CD14-positive monocyte (primary cell): ENCODE data around the gene CUBN. TPM values are rescaled to one million over a fixed set of nuclear protein-coding genes. Genes with fewer than 3 reads are reported as not detected.

Experiments used
- DNase-seq, 3 donors: peaks; one replicate each; pipeline ENCODE4 v3.0.0-alpha.2; 2011 to 2022
- H2AFZ ChIP-seq: 2 replicates; pipeline ENCODE4 v1.6.0; 2012; ENCODE audit warnings: mild to moderate bottlenecking, low read depth, low read length, inconsistent platforms; ENCODE audit not compliant: insufficient read depth, poor library complexity, severe bottlenecking
- H3K27ac ChIP-seq, 2 donors: 1 replicate in 1 of 2; 2 replicates in 1 of 2; pipeline ENCODE4 v1.5.1; 2012 to 2013; ENCODE audit warnings: low read length in 2 of 2, control low read depth in 1 of 2, inconsistent platforms in 1 of 2, low read depth in 1 of 2, mild to moderate bottlenecking in 1 of 2
- H3K27me3 ChIP-seq, 2 donors: one replicate each; pipeline versions ENCODE4 v1.6.0 to v1.6.1; 2011 to 2013; ENCODE audit warnings: low read length in 2 of 2; ENCODE audit not compliant: control insufficient read depth in 2 of 2, insufficient read depth in 2 of 2
- H3K36me3 ChIP-seq, 2 donors: replicated peaks in 1 of 2; 1 replicate in 1 of 2; 2 replicates in 1 of 2; pipeline versions ENCODE4 v1.5.1 to v1.6.1; 2012 to 2013; ENCODE audit warnings: low read length in 2 of 2, control low read depth in 1 of 2, inconsistent platforms in 1 of 2, mild to moderate bottlenecking in 1 of 2; ENCODE audit not compliant: insufficient read depth in 2 of 2, control insufficient read depth in 1 of 2
- H3K4me1 ChIP-seq, 2 donors: 1 replicate in 1 of 2; 2 replicates in 1 of 2; pipeline versions ENCODE4 v1.5.1 to v1.6.1; 2012 to 2013; ENCODE audit warnings: low read length in 2 of 2, control low read depth in 1 of 2, inconsistent platforms in 1 of 2, mild to moderate bottlenecking in 1 of 2, moderate library complexity in 1 of 2; ENCODE audit not compliant: insufficient read depth in 2 of 2, control insufficient read depth in 1 of 2
- H3K4me2 ChIP-seq: replicated peaks from 2 replicates; pipeline ENCODE3; 2012; ENCODE audit warnings: low read length, moderate library complexity, mild to moderate bottlenecking; ENCODE audit not compliant: poor library complexity, severe bottlenecking; ENCODE audit errors: extremely low read depth
- H3K4me3 ChIP-seq, 3 experiments: fragments of 200-600 bp in 1 of 3; sonication (generic) in 1 of 3; replicated peaks in 1 of 3; 1 replicate in 2 of 3; 2 replicates in 1 of 3; pipeline ENCODE4 v1.5.1; 2011 to 2013; ENCODE audit warnings: low read length in 3 of 3, mild to moderate bottlenecking in 3 of 3, control low read depth in 2 of 3, low read depth in 2 of 3, inconsistent platforms in 1 of 3, moderate library complexity in 1 of 3
- H3K79me2 ChIP-seq: 2 replicates; pipeline ENCODE4 v1.6.0; 2012; ENCODE audit warnings: mild to moderate bottlenecking, control low read depth, inconsistent platforms, low read length, moderate library complexity; ENCODE audit not compliant: insufficient read depth
- H3K9ac ChIP-seq: 2 replicates; pipeline ENCODE4 v1.6.0; 2017; ENCODE audit warnings: low read length, mild to moderate bottlenecking; ENCODE audit not compliant: insufficient read depth, poor library complexity, severe bottlenecking
- H3K9me3 ChIP-seq, 2 donors: replicated peaks in 1 of 2; 1 replicate in 1 of 2; 2 replicates in 1 of 2; pipeline versions ENCODE4 v1.5.1 to v1.6.1; 2012 to 2013; ENCODE audit warnings: low read length in 2 of 2, control low read depth in 1 of 2; ENCODE audit not compliant: control insufficient read depth in 1 of 2, insufficient read depth in 1 of 2
- H4K20me1 ChIP-seq: 2 replicates; pipeline ENCODE4 v1.6.0; 2012; ENCODE audit warnings: mild to moderate bottlenecking, low read length, control low read depth, moderate library complexity; ENCODE audit not compliant: insufficient read depth
- H3K27ac Mint-ChIP-seq, 7 donors: one replicate each; pipeline ENCODE4 v1.8.0; 2020; ENCODE audit warnings: mild to moderate bottlenecking in 7 of 7, mixed read lengths in 7 of 7, moderate library complexity in 6 of 7, inconsistent platforms in 2 of 7
- H3K27me3 Mint-ChIP-seq, 3 donors: one replicate each; pipeline ENCODE4 v1.8.0; 2021 to 2022; ENCODE audit warnings: low read depth in 3 of 3, mild to moderate bottlenecking in 3 of 3, mixed read lengths in 3 of 3, moderate library complexity in 3 of 3, inconsistent platforms in 1 of 3
- H3K36me3 Mint-ChIP-seq, 2 donors: one replicate each; pipeline ENCODE4 v1.8.0; 2020; ENCODE audit warnings: mixed read lengths in 2 of 2, inconsistent platforms in 1 of 2, mild to moderate bottlenecking in 1 of 2
- H3K4me1 Mint-ChIP-seq: one replicate; pipeline ENCODE4 v1.8.0; 2020; ENCODE audit warnings: mild to moderate bottlenecking, mixed read lengths
- H3K4me3 Mint-ChIP-seq, 2 donors: one replicate each; pipeline ENCODE4 v1.8.0; 2020; ENCODE audit warnings: mild to moderate bottlenecking in 2 of 2, mixed read lengths in 2 of 2, moderate library complexity in 1 of 2
- H3K9me3 Mint-ChIP-seq, 7 donors: one replicate each; pipeline ENCODE4 v1.8.0; 2020 to 2022; ENCODE audit warnings: mixed read lengths in 7 of 7, mild to moderate bottlenecking in 6 of 7, moderate library complexity in 6 of 7, inconsistent platforms in 2 of 7
- WGBS: methylation state at CpG from one replicate; pipeline ENCODE4 v1.1.5; 2013; ENCODE audit warnings: missing lambda C conversion rate; ENCODE audit not compliant: insufficient coverage; 5-methylcytosine and 5-hydroxymethylcytosine counted together
- intact Hi-C, 2 donors: fragments of 100-400 bp; cut with micrococcal nuclease; formaldehyde crosslinking; loops; one replicate each; pipeline versions ENCODE4 v1.15.0 to v1.15.1; 2023
- polyA plus RNA-seq, 3 donors: library from polyadenylated mRNA; depleted of rRNA in 1 of 3; unstranded in 2 of 3; stranded (reverse) in 1 of 3; fragments of 300-500 nt in 2 of 3; fragments of >200 nt in 1 of 3; fragmentation: Illumina TruSeq in 2 of 3; gene quantifications; 1 replicate in 2 of 3; 2 replicates in 1 of 3; pipeline ENCODE4 v1.2.3, GENCODE V29; 2012 to 2021
- TF ChIP-seq, protein P1 (sequence below): fragments of 200-600 bp; IDR thresholded peaks from one replicate; pipeline ENCODE4 v1.8.0; 2022; ENCODE audit warnings: antibody characterized with exemption, mild to moderate bottlenecking

CUBN gene
- polyA plus RNA-seq, 3 donors = 0.95 TPM; not detected in 2

GRCh38 chr10:17031637-17032635 is 97.7 kb downstream of the CUBN start:
- Mint-ChIP-seq H3K4me1 (peaks cover 56% of the 10 kb centered on the region), H3K27me3 (peaks cover 0 to 2% (median 0%) of the 10 kb centered on the region in 3 donors), H3K9me3 (no peaks in the 10 kb centered on the region), H3K4me3 (peak overlapping the region in 1 of 2 donors; percentile 63), H3K36me3 (no peaks in the 10 kb centered on the region), H3K27ac (peak overlapping the region; percentile 81 to 96 (median 90))
- Histone ChIP-seq H3K9ac (peak overlapping the region; percentile 19), H3K36me3 (no peaks in the 10 kb centered on the region), H3K4me3 (peak overlapping the region in 1 of 3 experiments; percentile 35), H3K4me2 (peak overlapping the region; percentile 27), H3K4me1 (peaks cover 54 to 71% of the 10 kb centered on the region in 2 donors), H2AFZ (no peak overlapping the region), H3K27ac (peak overlapping the region; percentile 74 to 87), H4K20me1 (no peaks in the 10 kb centered on the region), H3K27me3 (no peaks in the 10 kb centered on the region), H3K9me3 (no peaks in the 10 kb centered on the region), H3K79me2 (no peaks in the 10 kb centered on the region)
- DNase-seq = peak; percentile 75 to 93 (median 89)
- WGBS = 74% methylated on average over 9 of the region's 13 CpGs
- TF ChIP-seq, protein P1, sequence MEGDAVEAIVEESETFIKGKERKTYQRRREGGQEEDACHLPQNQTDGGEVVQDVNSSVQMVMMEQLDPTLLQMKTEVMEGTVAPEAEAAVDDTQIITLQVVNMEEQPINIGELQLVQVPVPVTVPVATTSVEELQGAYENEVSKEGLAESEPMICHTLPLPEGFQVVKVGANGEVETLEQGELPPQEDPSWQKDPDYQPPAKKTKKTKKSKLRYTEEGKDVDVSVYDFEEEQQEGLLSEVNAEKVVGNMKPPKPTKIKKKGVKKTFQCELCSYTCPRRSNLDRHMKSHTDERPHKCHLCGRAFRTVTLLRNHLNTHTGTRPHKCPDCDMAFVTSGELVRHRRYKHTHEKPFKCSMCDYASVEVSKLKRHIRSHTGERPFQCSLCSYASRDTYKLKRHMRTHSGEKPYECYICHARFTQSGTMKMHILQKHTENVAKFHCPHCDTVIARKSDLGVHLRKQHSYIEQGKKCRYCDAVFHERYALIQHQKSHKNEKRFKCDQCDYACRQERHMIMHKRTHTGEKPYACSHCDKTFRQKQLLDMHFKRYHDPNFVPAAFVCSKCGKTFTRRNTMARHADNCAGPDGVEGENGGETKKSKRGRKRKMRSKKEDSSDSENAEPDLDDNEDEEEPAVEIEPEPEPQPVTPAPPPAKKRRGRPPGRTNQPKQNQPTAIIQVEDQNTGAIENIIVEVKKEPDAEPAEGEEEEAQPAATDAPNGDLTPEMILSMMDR = no peak
- intact Hi-C loops = no loop called here

DNA sequence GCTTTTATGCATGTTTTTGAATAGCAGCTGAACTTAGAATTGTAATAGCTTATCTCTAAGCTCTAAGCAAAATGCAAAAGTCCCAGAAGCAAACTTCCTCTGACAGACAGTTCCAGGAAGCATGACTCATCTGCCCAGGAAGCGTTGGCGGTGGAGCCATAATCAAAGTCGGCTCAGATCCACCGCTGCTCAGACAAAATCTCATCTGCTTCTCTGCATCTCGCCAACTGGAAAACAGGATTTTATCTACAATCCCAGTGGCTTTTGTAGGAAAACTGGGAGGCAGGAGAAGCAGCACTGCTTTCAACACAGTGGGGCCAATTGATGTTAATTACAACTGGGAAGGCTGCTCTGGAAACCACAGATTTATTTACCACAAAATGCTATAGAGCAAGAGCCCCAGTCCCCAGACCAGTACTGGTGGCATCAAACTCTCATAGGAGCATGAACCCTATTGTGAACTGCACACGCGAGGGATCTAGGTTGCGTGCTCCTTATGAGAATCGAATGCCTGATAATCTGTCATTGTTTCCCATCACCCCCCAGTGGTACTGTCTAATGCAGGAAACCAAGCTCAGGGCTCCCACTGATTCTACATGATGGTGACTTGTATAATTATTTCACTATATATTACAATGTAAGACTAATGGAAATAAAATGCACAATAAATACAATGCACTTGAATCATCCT is 99.9 kb downstream of the CUBN start:
- Histone ChIP-seq H3K9ac (peak overlapping the region; percentile 62), H3K9me3 (no peaks in the 10 kb centered on the region), H3K4me2 (peak overlapping the region; percentile 66), H4K20me1 (no peaks in the 10 kb centered on the region), H3K4me3 (peak overlapping the region in 2 of 3 experiments; percentile 35 to 56), H3K27me3 (no peaks in the 10 kb centered on the region), H3K27ac (peak overlapping the region; percentile 64 to 89), H3K36me3 (no peaks in the 10 kb centered on the region), H3K4me1 (peaks cover 74 to 93% of the 10 kb centered on the region in 2 donors), H3K79me2 (no peaks in the 10 kb centered on the region), H2AFZ (no peak overlapping the region)
- H3K4me3 Mint-ChIP-seq = peak overlapping the region; percentile 47 to 71
- H3K36me3 Mint-ChIP-seq = peaks cover 0 to 3% of the 10 kb centered on the region in 2 donors
- H3K4me1 Mint-ChIP-seq = peaks cover 75% of the 10 kb centered on the region
- 87% methylated on average over 4 of the region's 9 CpGs for WGBS
- intact Hi-C loops = loop anchor here (5.0 to 10.0 kb wide), 3 partner anchors 115 to 178 kb away; partner anchors contain the start of gene TRDMT1 (in 1 of the 2)
- peak overlapping the region; percentile 87 to 96 (median 92) for H3K27ac Mint-ChIP-seq
- peak; percentile 81 to 97 (median 93) for DNase-seq
- peaks cover 0 to 2% (median 0%) of the 10 kb centered on the region in 3 donors for H3K27me3 Mint-ChIP-seq
- TF ChIP-seq, protein P1 = no peak
- no peaks in the 10 kb centered on the region for H3K9me3 Mint-ChIP-seq
